Stimulated activated CD4-positive, alpha-beta T cell treated with anti-CD3 and anti-CD28 coated beads, Interleukin-4, amount 100 ng/mL, for 4 hours (primary cell): ENCODE data around the gene SLC24A4.

ENCODE experiments used
- DNase-seq, 2 experiments: peaks; one replicate each; pipeline ENCODE4 v3.0.0-alpha.2; 2020

SLC24A4 gene

GRCh38 chr14:92404938-92405337 lies 82.0 kb downstream of the SLC24A4 start:
- no peak for DNase-seq

GRCh38 chr14:92407410-92407809 lies 84.4 kb downstream of the SLC24A4 start:
- no peak for DNase-seq

GRCh38 chr14:92409043-92409442 lies 86.1 kb downstream of the SLC24A4 start:
- no peak for DNase-seq

GRCh38 chr14:92411135-92411534 lies 88.2 kb downstream of the SLC24A4 start:
- no peak for DNase-seq

- DNase-seq, result no peak
Measured at GRCh38 chr14:92411941-92412340, 89.0 kb downstream of the SLC24A4 start.

GRCh38 chr14:92412912-92413311 lies 89.9 kb downstream of the SLC24A4 start:
- no peak for DNase-seq

GRCh38 chr14:92413379-92413778 lies 90.4 kb downstream of the SLC24A4 start:
- no peak for DNase-seq

- no peak for DNase-seq
Measured at GRCh38 chr14:92414690-92415445, 91.9 kb downstream of the SLC24A4 start.

- DNase-seq, result no peak
Measured at GRCh38 chr14:92415969-92416368, 93.0 kb downstream of the SLC24A4 start.

- no peak for DNase-seq
Measured at GRCh38 chr14:92416544-92416943, 93.6 kb downstream of the SLC24A4 start.

GRCh38 chr14:92417759-92418158 lies 94.8 kb downstream of the SLC24A4 start:
- DNase-seq, result no peak

- DNase-seq, result no peak
Measured at GRCh38 chr14:92421751-92422150, 98.8 kb downstream of the SLC24A4 start.

GRCh38 chr14:92425101-92425500 lies 102.1 kb downstream of the SLC24A4 start:
- DNase-seq, result no peak

- no peak for DNase-seq
Measured at GRCh38 chr14:92426237-92426636, 103.3 kb downstream of the SLC24A4 start.

GRCh38 chr14:92427096-92427495 lies 104.1 kb downstream of the SLC24A4 start:
- no peak for DNase-seq

- DNase-seq, result no peak
Measured at GRCh38 chr14:92430686-92431085, 107.7 kb downstream of the SLC24A4 start.

- no peak for DNase-seq
Measured at GRCh38 chr14:92431199-92431725, 108.3 kb downstream of the SLC24A4 start.

GRCh38 chr14:92433407-92433806 lies 110.4 kb downstream of the SLC24A4 start:
- no peak for DNase-seq

GRCh38 chr14:92435154-92435553 lies 112.2 kb downstream of the SLC24A4 start:
- DNase-seq, result no peak

GRCh38 chr14:92436115-92436776 lies 113.3 kb downstream of the SLC24A4 start:
- DNase-seq, result no peak

GRCh38 chr14:92437309-92437708 lies 114.3 kb downstream of the SLC24A4 start:
- no peak for DNase-seq

- DNase-seq, result no peak
Measured at GRCh38 chr14:92437729-92438285, 114.8 kb downstream of the SLC24A4 start.

GRCh38 chr14:92439537-92440344 lies 116.8 kb downstream of the SLC24A4 start:
- no peak for DNase-seq
